NCI-H1048 (cell line): Measurements from ENCODE around the gene SOX11.
"Not testable (repeated sequence)": the region's sequence is repeated elsewhere in the genome, so short reads cannot be mapped to it uniquely, and the experiment has no call there.

ENCODE experiments used
- DNase-seq: peaks from one replicate; lab custom pipeline; 2025; lab: John Stamatoyannopoulos, UW

SOX11 gene

DNA sequence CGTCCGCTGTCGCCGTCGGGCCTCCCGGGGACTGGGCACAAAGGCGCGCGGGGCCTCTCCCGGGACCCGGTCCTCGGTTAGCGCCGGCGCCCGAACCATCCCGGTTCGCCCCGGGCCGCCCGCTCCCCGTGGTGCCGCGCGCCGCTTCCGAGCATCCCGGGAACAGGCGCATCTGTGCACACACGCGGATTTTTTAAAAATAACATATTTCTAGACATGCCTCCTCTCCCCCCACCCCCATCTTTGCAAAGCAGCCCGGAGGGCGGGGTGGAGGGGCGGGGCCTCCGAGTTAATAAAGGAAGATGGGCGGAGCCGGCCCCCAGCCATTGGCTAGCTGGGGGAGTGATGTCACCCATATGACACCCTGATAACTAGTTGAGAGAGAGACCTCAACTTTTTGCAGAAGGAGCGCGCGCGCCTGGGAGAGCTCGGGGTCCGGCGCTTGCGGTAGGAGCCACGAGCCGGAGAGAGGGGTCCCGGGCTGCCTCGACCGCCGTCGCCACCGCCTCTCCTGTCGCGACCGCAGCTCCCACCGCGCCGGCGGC is at the start of gene SOX11:
SOX11 (plus strand) TSS at position 400 of the 545 bp plus-strand sequence. CDS start 338 bp downstream, outside the sequence.
- no peak for DNase-seq

DNA sequence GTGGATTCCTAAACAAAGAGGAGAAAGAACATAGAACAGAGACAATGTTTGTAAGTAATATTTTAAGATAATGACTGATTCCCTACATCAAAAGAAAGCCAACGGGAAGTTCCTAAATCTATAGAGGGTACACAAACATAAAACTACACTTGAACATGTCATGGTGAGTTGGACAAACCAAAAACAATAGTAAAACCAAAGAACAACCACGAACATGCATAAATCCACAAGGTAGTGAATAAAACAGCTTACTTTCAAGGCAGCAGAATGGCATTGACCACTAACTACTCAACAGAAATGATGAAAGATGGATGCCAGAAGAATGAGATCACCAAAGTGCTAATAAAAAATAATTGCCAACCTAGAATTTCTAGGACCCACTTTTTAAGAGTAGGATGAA is 39.5 kb upstream of the SOX11 start:
- not testable (repeated sequence) for DNase-seq

DNA sequence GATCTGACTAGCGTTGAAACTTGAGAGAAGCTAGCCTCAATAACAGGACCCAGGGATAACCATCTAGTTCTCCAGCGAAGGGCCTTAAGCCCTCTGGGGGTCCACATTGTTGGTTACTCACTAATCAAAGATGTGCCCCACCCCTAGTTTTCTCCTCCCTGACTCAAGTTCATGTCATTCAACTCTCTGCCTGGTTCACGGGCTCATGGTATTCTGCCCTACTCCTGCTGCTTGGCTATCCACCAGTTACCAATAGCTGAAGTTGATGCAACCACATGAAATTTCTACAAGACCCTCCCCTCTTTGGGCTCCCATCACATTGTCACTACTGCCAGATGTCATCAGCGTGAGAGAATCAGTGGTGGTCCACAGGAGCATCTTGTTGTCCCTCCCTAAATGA is 38.4 kb upstream of the SOX11 start:
- DNase-seq, result not testable (repeated sequence)

- no peak for DNase-seq
Observed at GRCh38 chr2:5657231-5657630, 35.0 kb upstream of the SOX11 start.

DNA sequence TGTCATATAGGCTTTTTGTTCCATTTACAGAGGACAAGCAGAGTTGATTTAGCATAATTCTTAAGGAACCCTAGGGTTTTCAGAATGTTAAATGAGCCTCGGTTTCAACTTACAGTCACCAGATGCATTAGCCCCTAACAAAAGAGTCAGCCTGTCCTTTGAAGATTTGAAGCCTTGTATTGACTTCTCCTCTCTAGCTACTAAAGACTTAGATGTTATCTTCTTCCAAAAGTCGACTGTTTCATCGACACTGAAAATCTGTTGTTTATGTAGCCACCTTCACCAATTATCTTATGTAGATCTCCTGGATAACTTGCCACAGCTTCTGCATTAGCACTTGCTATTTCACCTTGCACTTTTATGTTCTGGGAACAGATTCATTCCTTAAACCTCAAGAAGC is 31.6 kb upstream of the SOX11 start:
- DNase-seq, result no peak

DNA sequence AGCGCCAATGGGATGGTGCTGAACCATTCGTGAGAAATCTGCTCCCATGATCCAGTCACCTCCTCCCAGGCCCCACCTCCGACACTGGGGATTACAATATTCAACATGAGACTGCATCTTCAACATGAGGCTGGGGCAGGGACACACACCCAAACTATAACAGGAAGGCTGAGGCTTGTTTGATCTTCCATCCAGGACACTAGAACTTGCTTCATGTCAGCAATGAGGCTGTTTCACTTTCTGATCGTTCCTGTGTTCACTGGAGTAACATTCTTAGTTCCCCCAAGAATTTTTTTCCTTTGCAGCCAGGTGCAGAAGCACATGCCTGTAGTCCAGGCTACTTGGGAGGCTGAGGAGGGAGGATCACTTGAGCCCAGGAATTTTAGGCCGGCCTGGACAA is 30.8 kb upstream of the SOX11 start:
- no peak for DNase-seq

GRCh38 chr2:5664278-5664681 is 27.9 kb upstream of the SOX11 start:
- no peak for DNase-seq

GRCh38 chr2:5665066-5665465 is 27.1 kb upstream of the SOX11 start:
- DNase-seq, result no peak

- no peak for DNase-seq
Observed at GRCh38 chr2:5666798-5667197, 25.4 kb upstream of the SOX11 start.

DNA sequence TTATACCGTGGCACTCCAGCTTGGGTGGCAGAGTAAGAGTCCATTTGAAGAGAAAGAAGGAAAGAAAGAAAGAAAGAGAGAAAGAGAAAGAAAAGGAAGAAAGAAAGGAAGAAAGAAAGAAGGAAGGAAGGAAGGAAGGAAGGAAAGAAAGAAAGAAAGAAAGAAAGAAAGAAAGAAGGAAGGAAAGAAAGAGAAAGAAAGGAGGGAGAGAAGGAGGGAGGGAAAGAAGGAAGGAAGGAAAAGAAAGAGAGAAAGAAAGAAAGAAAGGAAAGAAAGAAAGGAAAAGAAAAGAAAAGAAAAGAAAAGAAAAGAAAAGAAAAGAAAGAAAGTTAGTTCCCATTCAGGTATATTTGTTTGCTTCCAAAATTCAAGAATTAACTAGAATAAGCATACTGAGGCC is 24.5 kb upstream of the SOX11 start:
- DNase-seq, result not testable (repeated sequence)

DNA sequence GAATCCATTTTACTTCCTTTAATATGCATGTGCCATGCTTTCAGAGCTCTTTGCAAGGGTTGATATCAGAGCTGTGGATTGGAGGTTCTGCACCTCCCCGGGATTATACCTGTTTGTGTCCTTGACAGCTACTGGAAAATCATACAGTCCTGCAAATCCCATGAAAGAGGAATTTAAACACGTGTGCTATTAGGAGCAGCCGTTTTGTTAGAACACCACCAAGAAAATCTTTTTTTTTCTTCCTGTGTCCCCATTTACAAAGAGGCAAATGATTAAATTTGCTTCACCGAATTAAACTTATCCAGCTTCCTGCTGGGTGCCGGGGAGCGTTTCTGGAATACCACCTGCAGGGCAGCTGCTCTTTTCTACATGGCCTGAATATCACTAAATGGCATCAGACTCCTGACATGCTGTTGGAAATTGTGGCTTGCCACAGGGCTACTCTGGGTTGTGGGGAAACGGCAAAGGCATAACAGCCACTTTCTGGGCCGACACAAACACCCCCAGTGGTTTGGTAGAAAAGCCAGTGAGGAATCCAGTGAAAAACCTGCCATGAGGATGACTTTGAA is 23.4 kb upstream of the SOX11 start:
- no peak for DNase-seq

- DNase-seq, result no peak
Observed at GRCh38 chr2:5672749-5673144, 19.4 kb upstream of the SOX11 start.

DNA sequence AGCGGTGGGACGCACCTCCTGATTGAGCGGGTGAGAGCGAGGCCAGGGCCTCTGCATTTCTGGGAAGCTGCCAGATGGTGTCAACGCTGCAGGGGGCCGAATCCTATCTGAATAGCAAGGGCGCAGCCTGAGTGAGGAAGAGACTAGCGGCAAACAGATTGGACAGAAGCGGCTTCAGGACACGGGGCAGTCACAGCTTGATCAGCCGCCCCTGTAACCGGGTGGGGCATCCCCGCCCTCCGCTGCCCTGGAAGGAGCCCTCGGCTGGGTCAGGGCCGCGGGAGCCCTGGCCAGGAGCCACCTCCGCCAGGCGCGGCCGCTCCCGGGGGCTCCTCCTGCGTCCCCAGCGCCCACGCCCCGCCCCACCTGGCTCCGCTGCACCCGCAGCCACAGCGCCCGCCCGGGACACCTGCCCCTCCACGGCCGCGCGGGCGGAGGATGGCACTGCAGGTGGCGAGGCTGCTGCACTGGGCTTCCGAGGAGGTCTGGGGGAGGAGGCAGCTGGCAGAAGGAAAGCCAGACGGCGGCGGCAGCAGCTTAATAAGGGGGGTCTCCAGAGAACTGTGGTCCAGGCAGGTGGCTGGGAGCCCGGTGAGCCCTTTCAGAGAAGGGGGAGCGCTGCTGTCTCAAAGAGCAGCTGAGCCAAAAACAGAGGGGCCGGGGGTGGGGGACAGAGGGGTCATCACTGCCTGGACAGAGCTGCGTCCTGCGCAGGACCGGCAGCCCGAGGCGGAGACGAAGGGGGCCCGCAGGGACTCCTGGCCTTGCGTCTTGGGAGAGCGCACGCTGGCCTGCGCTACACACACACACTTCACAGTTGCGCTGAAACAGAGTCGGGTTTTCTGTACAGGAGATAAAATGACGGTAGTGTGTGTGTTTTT is 18.8 kb upstream of the SOX11 start:
- DNase-seq, result no peak

GRCh38 chr2:5674026-5674340 is 18.2 kb upstream of the SOX11 start:
- no peak for DNase-seq

DNA sequence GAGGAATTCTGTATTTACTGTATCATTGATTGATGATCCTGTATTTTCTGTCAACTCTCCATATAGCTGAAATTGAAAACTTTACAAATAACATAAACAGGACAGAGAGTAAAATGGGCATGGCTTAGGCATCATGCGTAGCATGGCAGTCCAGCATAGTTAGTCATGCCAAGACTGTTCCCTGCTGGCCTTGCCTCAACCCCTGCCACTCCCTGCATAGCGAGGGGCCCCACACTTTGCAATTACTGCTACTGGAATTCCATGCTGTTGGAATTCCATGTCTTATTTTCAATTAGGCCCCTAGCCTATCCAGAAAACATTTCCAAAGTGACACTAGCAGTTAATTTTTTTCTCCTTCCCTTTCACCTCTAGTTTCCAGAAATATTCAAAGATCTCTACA is 15.1 kb upstream of the SOX11 start:
- DNase-seq, result no peak

DNA sequence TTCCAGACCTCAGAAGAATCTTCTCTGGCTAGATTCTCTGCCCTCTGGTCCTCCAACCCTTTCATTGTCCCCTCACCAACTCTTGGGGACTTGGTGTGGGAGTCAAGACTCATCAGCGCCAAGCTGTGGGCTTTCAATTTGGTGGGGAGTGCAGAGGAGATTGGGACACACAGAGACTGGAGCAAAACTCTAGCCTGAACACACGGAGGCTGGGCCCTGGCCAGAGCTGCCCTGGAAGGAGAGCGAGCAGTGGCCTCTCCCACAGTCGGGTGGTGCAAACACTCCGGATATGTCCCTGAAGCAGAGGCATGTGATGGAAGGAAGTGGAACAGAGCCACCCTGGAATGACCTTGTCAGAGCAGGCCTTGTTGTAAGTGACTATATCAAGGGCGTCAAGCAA is 8.7 kb upstream of the SOX11 start:
- DNase-seq, result no peak

- no peak for DNase-seq
Observed at GRCh38 chr2:5685225-5685624, 7.0 kb upstream of the SOX11 start.

DNA sequence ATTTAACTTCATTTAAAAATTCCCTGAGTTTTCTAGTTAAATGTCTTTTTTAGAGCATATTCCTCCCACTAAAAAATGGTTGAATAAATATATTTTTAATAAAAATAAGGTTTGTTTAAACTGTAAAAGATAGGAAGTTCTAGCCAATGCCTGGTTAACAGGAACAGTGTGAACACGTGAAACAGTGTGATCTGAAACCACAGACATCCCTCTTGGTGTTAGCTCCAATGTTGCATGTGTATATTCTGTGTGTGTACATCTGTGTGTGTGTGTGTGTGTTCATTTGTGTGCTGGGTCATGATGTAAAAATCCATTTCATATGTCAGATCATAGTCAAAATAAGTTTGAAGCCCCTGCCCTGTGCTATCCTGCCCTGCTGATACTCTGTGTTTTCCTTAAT is 6.1 kb upstream of the SOX11 start:
- DNase-seq, result no peak

DNA sequence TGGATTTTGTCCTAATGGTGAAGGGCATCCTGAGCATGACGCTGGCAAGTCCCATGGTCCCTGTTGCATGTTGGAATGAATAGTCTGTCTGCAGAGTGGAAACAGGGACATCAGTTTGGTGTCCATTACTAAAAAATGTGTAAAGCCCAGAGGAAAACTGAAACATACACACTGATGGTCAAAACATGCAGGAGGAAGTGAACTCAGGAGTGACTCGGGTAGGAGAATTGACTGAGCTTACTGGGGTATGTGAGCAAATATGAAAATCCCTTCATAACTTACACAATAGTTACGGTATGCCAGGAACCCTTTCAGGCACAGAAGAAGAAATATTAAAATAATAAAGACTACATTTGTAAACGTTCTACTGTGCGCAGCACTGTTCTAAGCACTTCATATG is 5.6 kb upstream of the SOX11 start:
- DNase-seq, result no peak

- no peak for DNase-seq
Observed at GRCh38 chr2:5689750-5690149, 2.4 kb upstream of the SOX11 start.

GRCh38 chr2:5690286-5690685 is 1.9 kb upstream of the SOX11 start:
- no peak for DNase-seq

DNA sequence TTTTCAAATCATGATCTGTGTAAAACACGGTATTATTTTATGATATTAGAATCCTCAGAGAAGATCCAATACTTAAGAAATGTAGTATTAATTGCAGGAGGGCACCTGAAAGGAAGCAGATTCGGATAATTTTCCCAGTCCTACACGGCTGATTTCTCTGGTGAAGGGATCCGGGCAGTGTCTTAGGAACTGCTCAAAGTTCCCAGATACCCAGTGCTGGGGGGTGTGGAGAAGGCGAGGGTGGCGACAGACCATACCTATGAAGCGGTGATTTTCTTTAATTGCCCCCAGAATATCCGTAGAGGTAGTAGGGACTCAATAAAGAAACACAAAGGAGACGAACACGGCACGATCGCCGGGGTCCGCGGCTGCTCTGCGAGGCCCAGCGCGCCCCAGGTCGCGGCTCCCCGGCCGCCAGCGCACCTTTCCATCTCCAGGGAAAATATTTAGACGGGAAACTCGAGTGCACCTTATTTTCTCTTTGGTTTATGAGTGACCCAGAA is 1.4 kb upstream of the SOX11 start:
- no peak for DNase-seq

- DNase-seq, result no peak
Observed at GRCh38 chr2:5691221-5691984, 781 bp upstream of the SOX11 start.
